Smooth muscle cell (in vitro differentiated cells): Measurements from ENCODE around the gene PP2D1. TPM values are rescaled to one million over a fixed set of nuclear protein-coding genes. Genes with fewer than 3 reads are reported as not detected.

Source experiments
- DNase-seq: peaks from one replicate; lab custom pipeline; 2025; ENCODE audit not compliant: unreplicated experiment; lab: John Stamatoyannopoulos, UW
- H2AFZ ChIP-seq: fragments of 200-600 bp; sonication (generic); 2 replicates; pipeline ENCODE4 v1.6.0; 2016; ENCODE audit warnings: antibody characterized with exemption, low read depth, mild to moderate bottlenecking
- H3F3A ChIP-seq: fragments of 200-600 bp; sonication (generic); 2 replicates; pipeline ENCODE4 v1.6.0; 2017; ENCODE audit warnings: antibody characterized with exemption, low read depth
- H3K27ac ChIP-seq: fragments of 200-600 bp; sonication (generic); 2 replicates; pipeline ENCODE4 v1.5.1; 2016; ENCODE audit warnings: low read depth, mild to moderate bottlenecking
- H3K27me3 ChIP-seq: fragments of 200-600 bp; sonication (generic); 2 replicates; pipeline ENCODE4 v1.6.1; 2016; ENCODE audit warnings: low read depth, mild to moderate bottlenecking
- H3K36me3 ChIP-seq: fragments of 200-600 bp; sonication (generic); 2 replicates; pipeline ENCODE4 v1.5.1; 2016; ENCODE audit warnings: low read depth
- H3K4me1 ChIP-seq: fragments of 200-600 bp; sonication (generic); 2 replicates; pipeline ENCODE4 v1.5.1; 2016; ENCODE audit warnings: low read depth
- H3K4me2 ChIP-seq: fragments of 200-600 bp; sonication (generic); 2 replicates; pipeline ENCODE4 v1.6.0; 2016; ENCODE audit warnings: mild to moderate bottlenecking
- H3K4me3 ChIP-seq: fragments of 200-600 bp; sonication (generic); 2 replicates; pipeline ENCODE4 v1.5.1; 2016; ENCODE audit warnings: mild to moderate bottlenecking
- H3K79me2 ChIP-seq: fragments of 200-600 bp; sonication (generic); 2 replicates; pipeline ENCODE4 v1.6.0; 2016; ENCODE audit warnings: low read depth, mild to moderate bottlenecking
- H3K9ac ChIP-seq: fragments of 200-600 bp; sonication (generic); 2 replicates; pipeline ENCODE4 v1.6.0; 2016; ENCODE audit warnings: low read depth
- H3K9me3 ChIP-seq: fragments of 200-600 bp; sonication (generic); replicated peaks from 2 replicates; pipeline ENCODE4 v1.5.1; 2016; ENCODE audit warnings: low read depth
- H4K20me1 ChIP-seq: fragments of 200-600 bp; sonication (generic); 2 replicates; pipeline ENCODE4 v1.6.0; 2016; ENCODE audit warnings: low read depth
- WGBS: methylation state at CpG from one replicate; pipeline ENCODE4 v1.1.7; 2016; ENCODE audit warnings: low lambda C conversion rate; 5-methylcytosine and 5-hydroxymethylcytosine counted together
- polyA plus RNA-seq: library from polyadenylated mRNA; unstranded; fragments of >200 nt; fragmentation: Nextera tagmentation; extraction: Ambion mirVana; gene quantifications from 2 replicates; pipeline ENCODE4 v1.2.1, GENCODE V29; 2016
- total RNA-seq: library from RNA; depleted of rRNA; stranded (reverse); fragments of >200 nt; gene quantifications from 2 replicates; pipeline ENCODE4 v1.2.3, GENCODE V29; 2014
- TF ChIP-seq, protein P1 (sequence below): fragments of 200-600 bp; sonication (generic); IDR thresholded peaks from 2 replicates; pipeline ENCODE4 v1.5.1; 2017; ENCODE audit warnings: borderline replicate concordance, mild to moderate bottlenecking, antibody characterized with exemption; ENCODE audit not compliant: insufficient read depth, poor library complexity, severe bottlenecking

PP2D1 gene
- total and polyA plus RNA-seq, 2 experiments from 2014 or later: 0.40 TPM; not detected in 1

DNA sequence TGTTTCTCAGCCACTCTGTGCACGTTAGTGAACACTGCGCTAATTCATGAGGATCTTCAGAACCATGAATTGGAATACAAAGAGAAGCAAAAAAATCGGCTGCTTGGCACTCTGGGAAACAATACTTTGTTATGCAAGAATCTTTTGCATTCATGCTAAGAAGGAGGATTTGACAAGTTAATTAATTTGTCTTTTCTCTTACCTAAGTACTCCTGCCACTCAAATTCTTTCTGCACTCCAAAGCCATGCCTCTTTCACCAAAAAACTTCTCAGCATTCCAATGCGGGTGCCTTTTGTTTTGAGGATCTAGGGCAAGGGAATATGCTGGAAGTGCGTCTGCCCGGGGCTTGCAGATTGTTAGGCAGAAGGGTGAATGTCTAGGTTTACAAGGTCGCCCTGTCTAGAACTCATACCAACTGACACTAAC, 16.9 kb upstream of the PP2D1 start:
- Histone ChIP-seq H3K9ac (no peak overlapping the region), H3K4me2 (no peak overlapping the region), H3K27ac (no peak overlapping the region), H3F3A (no peaks in the 10 kb centered on the region), H3K79me2 (no peaks in the 10 kb centered on the region), H2AFZ (no peak overlapping the region), H3K9me3 (no peaks in the 10 kb centered on the region), H4K20me1 (no peaks in the 10 kb centered on the region), H3K27me3 (no peaks in the 10 kb centered on the region), H3K4me1 (peaks cover 3% of the 10 kb centered on the region), H3K36me3 (no peaks in the 10 kb centered on the region), H3K4me3 (no peak overlapping the region)
- DNase-seq: no peak
- TF ChIP-seq, protein P1, sequence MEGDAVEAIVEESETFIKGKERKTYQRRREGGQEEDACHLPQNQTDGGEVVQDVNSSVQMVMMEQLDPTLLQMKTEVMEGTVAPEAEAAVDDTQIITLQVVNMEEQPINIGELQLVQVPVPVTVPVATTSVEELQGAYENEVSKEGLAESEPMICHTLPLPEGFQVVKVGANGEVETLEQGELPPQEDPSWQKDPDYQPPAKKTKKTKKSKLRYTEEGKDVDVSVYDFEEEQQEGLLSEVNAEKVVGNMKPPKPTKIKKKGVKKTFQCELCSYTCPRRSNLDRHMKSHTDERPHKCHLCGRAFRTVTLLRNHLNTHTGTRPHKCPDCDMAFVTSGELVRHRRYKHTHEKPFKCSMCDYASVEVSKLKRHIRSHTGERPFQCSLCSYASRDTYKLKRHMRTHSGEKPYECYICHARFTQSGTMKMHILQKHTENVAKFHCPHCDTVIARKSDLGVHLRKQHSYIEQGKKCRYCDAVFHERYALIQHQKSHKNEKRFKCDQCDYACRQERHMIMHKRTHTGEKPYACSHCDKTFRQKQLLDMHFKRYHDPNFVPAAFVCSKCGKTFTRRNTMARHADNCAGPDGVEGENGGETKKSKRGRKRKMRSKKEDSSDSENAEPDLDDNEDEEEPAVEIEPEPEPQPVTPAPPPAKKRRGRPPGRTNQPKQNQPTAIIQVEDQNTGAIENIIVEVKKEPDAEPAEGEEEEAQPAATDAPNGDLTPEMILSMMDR: no peak
- 79% methylated on average over 7 of the region's 7 CpGs for WGBS

DNA sequence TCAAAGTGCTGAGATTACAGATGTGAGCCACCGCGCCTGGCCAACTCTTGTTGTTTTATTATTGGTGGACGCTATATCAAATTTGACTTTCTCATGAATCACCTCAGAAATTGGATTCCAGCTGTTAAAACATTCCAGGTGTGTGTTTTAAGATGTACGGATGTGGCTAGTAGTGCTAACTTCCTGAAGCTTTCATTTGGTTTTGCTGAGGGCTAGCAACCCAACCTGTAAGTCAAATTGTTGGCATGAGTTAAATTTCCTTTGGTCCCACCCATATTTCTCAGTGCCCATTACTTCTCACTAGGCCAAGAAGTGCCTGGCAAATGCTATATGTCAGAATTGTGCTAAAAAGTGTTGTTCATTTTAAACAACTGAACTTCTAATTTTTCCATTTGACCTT, 15.1 kb upstream of the PP2D1 start:
- H3K79me2 ChIP-seq: no peaks in the 10 kb centered on the region
- peaks cover 6% of the 10 kb centered on the region for H3F3A ChIP-seq
- no peak for DNase-seq
- H3K4me3 ChIP-seq: no peak overlapping the region
- no peaks in the 10 kb centered on the region for H3K9me3 ChIP-seq
- H4K20me1 ChIP-seq: no peaks in the 10 kb centered on the region
- peaks cover 15% of the 10 kb centered on the region for H3K4me1 ChIP-seq
- H3K36me3 ChIP-seq: no peaks in the 10 kb centered on the region
- no peaks in the 10 kb centered on the region for H3K27me3 ChIP-seq
- no peak overlapping the region for H2AFZ ChIP-seq
- 94% methylated on average over 4 of the region's 4 CpGs for WGBS
- H3K4me2 ChIP-seq: no peak overlapping the region
- no peak overlapping the region for H3K27ac ChIP-seq
- TF ChIP-seq, protein P1: no peak
- no peak overlapping the region for H3K9ac ChIP-seq

DNA sequence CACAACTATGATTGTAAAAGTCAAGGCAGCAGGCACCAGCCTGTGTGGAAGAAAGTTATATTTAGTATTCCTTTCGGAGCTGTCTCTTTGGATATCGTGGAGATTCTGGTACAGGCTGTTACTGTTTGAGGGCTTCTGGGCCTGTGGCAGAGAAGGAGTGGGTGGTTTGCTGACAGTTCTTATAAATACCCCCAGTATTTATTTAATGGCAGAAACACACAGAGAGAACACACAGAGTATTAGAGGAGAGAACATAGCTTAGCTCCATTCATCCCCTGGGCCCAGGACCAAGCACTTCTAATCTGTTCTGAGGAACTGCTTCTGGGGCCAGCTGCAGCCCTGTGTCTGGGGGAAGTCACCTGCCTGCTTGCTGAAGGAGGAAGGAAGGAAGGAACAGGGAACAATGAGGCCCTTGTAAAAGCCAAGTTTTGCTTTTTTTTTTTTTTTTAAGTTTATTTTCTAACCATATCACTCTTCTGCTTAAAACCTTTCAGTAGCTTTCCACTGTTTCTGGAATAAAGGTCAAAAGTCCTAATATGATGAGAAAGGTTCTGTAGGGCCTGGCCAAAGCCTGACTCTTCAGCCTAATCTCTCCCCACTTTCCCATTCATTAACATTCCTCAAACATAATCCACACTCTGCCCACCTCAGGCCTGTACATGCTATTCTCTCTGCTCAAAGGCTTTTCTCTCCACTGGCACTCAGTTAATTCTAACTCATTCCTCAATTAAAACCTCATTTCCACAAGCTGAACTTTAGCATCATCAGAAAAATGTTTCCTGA, 11.8 kb upstream of the PP2D1 start:
- WGBS: 33% methylated on average over 2 of the region's 2 CpGs
- no peak overlapping the region for H3K9ac ChIP-seq
- no peaks in the 10 kb centered on the region for H3K79me2 ChIP-seq
- H3K9me3 ChIP-seq: no peaks in the 10 kb centered on the region
- H3K4me3 ChIP-seq: no peak overlapping the region
- no peaks in the 10 kb centered on the region for H3K36me3 ChIP-seq
- DNase-seq: no peak
- no peaks in the 10 kb centered on the region for H3K27me3 ChIP-seq
- H4K20me1 ChIP-seq: no peaks in the 10 kb centered on the region
- peaks cover 15% of the 10 kb centered on the region for H3K4me1 ChIP-seq
- peaks cover 6% of the 10 kb centered on the region for H3F3A ChIP-seq
- no peak overlapping the region for H3K4me2 ChIP-seq
- TF ChIP-seq, protein P1: no peak
- peak overlapping the region; percentile 26 for H2AFZ ChIP-seq
- H3K27ac ChIP-seq: no peak overlapping the region
